ENCODE data around the gene DLL4. TPM values are rescaled to one million over a fixed set of nuclear protein-coding genes. Genes with fewer than 3 reads are reported as not detected.

The DLL4 gene
- not detected for total RNA-seq

- no peak for DNase-seq
These were observed at the start of gene DLL4 for GRCh38 chr15:40928821-40929659. Gene DLL4 (plus strand): TSS chr15:40929340. CDS start chr15:40929669, 329 bp downstream.

GRCh38 chr15:40879609-40880008 lies 49.5 kb upstream of the DLL4 start:
- DNase-seq: no peak

- DNase-seq: no peak
These were observed 47.8 kb upstream of the DLL4 start for GRCh38 chr15:40881351-40881750.

GRCh38 chr15:40886586-40886985 lies 42.6 kb upstream of the DLL4 start:
- DNase-seq: no peak

GRCh38 chr15:40889112-40889511 lies 40.0 kb upstream of the DLL4 start:
- no peak for DNase-seq

GRCh38 chr15:40891138-40891537 lies 38.0 kb upstream of the DLL4 start:
- no peak for DNase-seq

- DNase-seq: no peak
These were observed 37.2 kb upstream of the DLL4 start for GRCh38 chr15:40891810-40892446.

GRCh38 chr15:40892447-40893012 lies 36.6 kb upstream of the DLL4 start:
- DNase-seq: no peak

GRCh38 chr15:40893019-40893670 lies 36.0 kb upstream of the DLL4 start:
- no peak for DNase-seq

- peak; percentile 98 for DNase-seq
These were observed 35.1 kb upstream of the DLL4 start, which contains the start of gene VPS18 for GRCh38 chr15:40893733-40894680. Gene VPS18 (plus strand): TSS chr15:40894450. CDS start chr15:40894769, 319 bp downstream.

GRCh38 chr15:40894681-40895448 lies 34.3 kb upstream of the DLL4 start:
- DNase-seq: peak; percentile 46

- DNase-seq: no peak
These were observed 29.5 kb upstream of the DLL4 start for GRCh38 chr15:40899536-40900207.

- DNase-seq: no peak
These were observed 28.7 kb upstream of the DLL4 start for GRCh38 chr15:40900256-40901052.

GRCh38 chr15:40901053-40901443 lies 28.1 kb upstream of the DLL4 start:
- no peak for DNase-seq

- DNase-seq: no peak
These were observed 26.3 kb upstream of the DLL4 start for GRCh38 chr15:40902605-40903561.

- DNase-seq: no peak
These were observed 24.5 kb upstream of the DLL4 start for GRCh38 chr15:40904552-40905201.

- DNase-seq: peak; percentile 63
These were observed 22.8 kb upstream of the DLL4 start for GRCh38 chr15:40906091-40906990.

All from effector CD4-positive, alpha-beta T cell (primary cell).